ENCODE results near the gene GINS1.

- no peak for TF ChIP-seq FOXA1 (IDR thresholded peaks at IDR 0.05)
- TF ChIP-seq, protein P1, sequence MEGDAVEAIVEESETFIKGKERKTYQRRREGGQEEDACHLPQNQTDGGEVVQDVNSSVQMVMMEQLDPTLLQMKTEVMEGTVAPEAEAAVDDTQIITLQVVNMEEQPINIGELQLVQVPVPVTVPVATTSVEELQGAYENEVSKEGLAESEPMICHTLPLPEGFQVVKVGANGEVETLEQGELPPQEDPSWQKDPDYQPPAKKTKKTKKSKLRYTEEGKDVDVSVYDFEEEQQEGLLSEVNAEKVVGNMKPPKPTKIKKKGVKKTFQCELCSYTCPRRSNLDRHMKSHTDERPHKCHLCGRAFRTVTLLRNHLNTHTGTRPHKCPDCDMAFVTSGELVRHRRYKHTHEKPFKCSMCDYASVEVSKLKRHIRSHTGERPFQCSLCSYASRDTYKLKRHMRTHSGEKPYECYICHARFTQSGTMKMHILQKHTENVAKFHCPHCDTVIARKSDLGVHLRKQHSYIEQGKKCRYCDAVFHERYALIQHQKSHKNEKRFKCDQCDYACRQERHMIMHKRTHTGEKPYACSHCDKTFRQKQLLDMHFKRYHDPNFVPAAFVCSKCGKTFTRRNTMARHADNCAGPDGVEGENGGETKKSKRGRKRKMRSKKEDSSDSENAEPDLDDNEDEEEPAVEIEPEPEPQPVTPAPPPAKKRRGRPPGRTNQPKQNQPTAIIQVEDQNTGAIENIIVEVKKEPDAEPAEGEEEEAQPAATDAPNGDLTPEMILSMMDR (IDR thresholded peaks at IDR 0.05; ENCODE audit: low read depth, low read length, missing input control), result no peak
- TF ChIP-seq JUND (IDR thresholded peaks at IDR 0.05), result no peak
- TF ChIP-seq ATF3 (IDR thresholded peaks at IDR 0.05), result no peak
- TF ChIP-seq, protein P2, sequence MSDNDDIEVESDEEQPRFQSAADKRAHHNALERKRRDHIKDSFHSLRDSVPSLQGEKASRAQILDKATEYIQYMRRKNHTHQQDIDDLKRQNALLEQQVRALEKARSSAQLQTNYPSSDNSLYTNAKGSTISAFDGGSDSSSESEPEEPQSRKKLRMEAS (IDR thresholded peaks at IDR 0.05), result no peak
- no peak for TF ChIP-seq REST (IDR thresholded peaks at IDR 0.05)
- no peak for TF ChIP-seq RAD21 (IDR thresholded peaks at IDR 0.05)
- TF ChIP-seq RXRA (IDR thresholded peaks at IDR 0.05), result no peak
- no peak for TF ChIP-seq EGR1 (IDR thresholded peaks at IDR 0.05; ENCODE audit: low read depth in 2 of 2)
These were observed 31.9 kb downstream of the GINS1 start for GRCh38 chr20:25439328-25439727.
